Activated CD8-positive, alpha-beta memory T cell treated with anti-CD3 and anti-CD28 coated beads for 1 hour (primary cell): ENCODE data around the gene ZNF543.
A peak's percentile ranks its signal among the peaks of the same experiment; 100 is the strongest.
"Not testable (repeated sequence)": the region's sequence is repeated elsewhere in the genome, so short reads cannot be mapped to it uniquely, and the experiment has no call there.

Experiments
- DNase-seq, 2 donors: peaks; one replicate each; pipeline ENCODE4 v3.0.0-alpha.2; 2020; ENCODE audit warnings: low read depth in 1 of 2; ENCODE audit errors: extremely low read depth in 1 of 2

The ZNF543 gene

GRCh38 chr19:57319869-57320179, 448 bp upstream of the ZNF543 start:
- DNase-seq: no peak

GRCh38 chr19:57321116-57321515, 844 bp downstream of the ZNF543 start:
- DNase-seq: no peak

GRCh38 chr19:57321751-57322150, 1.5 kb downstream of the ZNF543 start:
- DNase-seq: no peak

GRCh38 chr19:57324992-57325391, 4.7 kb downstream of the ZNF543 start:
- DNase-seq: no peak

- DNase-seq: no peak
Measured at GRCh38 chr19:57327993-57328392, 7.7 kb downstream of the ZNF543 start.

- no peak for DNase-seq
Measured at GRCh38 chr19:57334191-57334590, 13.9 kb downstream of the ZNF543 start.

GRCh38 chr19:57338877-57339276, 18.6 kb downstream of the ZNF543 start:
- no peak for DNase-seq

GRCh38 chr19:57342582-57342981, 22.3 kb downstream of the ZNF543 start:
- no peak for DNase-seq

GRCh38 chr19:57348136-57348535, 27.9 kb downstream of the ZNF543 start:
- no peak for DNase-seq

GRCh38 chr19:57350877-57351805, 30.9 kb downstream of the ZNF543 start, which contains the start of gene ZNF304:
Gene ZNF304 (plus strand): TSS chr19:57351271. CDS start chr19:57351665, 394 bp downstream.
- peak; percentile 59 to 69 for DNase-seq

- DNase-seq: no peak
Measured at GRCh38 chr19:57351867-57352266, 31.6 kb downstream of the ZNF543 start.

- DNase-seq: no peak
Measured at GRCh38 chr19:57355916-57356315, 35.6 kb downstream of the ZNF543 start.

- no peak for DNase-seq
Measured at GRCh38 chr19:57357406-57357805, 37.1 kb downstream of the ZNF543 start.

- DNase-seq: no peak
Measured at GRCh38 chr19:57359300-57359699, 39.0 kb downstream of the ZNF543 start.

GRCh38 chr19:57362419-57362818, 42.1 kb downstream of the ZNF543 start:
- DNase-seq: no peak

- peak; percentile 91 to 95 for DNase-seq
Measured at GRCh38 chr19:57362997-57363687, 42.9 kb downstream of the ZNF543 start, which contains the start of the genes TRAPPC2B and ZNF547. Gene TRAPPC2B (plus strand): TSS chr19:57363551. CDS start chr19:57364834, 1,283 bp downstream. Gene ZNF547 (plus strand): TSS chr19:57363551. CDS start chr19:57368556, 5,005 bp downstream.

GRCh38 chr19:57363688-57364181, 43.5 kb downstream of the ZNF543 start:
- no peak for DNase-seq

- no peak for DNase-seq
Measured at GRCh38 chr19:57366776-57367175, 46.5 kb downstream of the ZNF543 start.

- no peak for DNase-seq
Measured at GRCh38 chr19:57374179-57374578, 53.9 kb downstream of the ZNF543 start.

- not testable (repeated sequence) for DNase-seq
Measured at GRCh38 chr19:57374647-57375046, 54.4 kb downstream of the ZNF543 start.

GRCh38 chr19:57376151-57376550, 55.9 kb downstream of the ZNF543 start:
- DNase-seq: no peak
